Kidney (tissue), 14 donors: Measurements from ENCODE around the gene PDGFRB. TPM values are rescaled to one million over a fixed set of nuclear protein-coding genes. Genes with fewer than 3 reads are reported as not detected.

Experiments used
- DNase-seq, 5 donors: peaks; one replicate each; pipeline ENCODE4 v3.0.0-alpha.2; 2013 to 2020
- FAIRE-seq: peaks from 2 replicates; lab custom pipeline; 2012; peaks lifted over from hg19 to GRCh38; lab: Jason Lieb, UNC
- H3K27ac ChIP-seq, 2 donors: one replicate each; pipeline ENCODE4 v1.7.0; 2013; ENCODE audit warnings: low read depth in 2 of 2, low read length in 2 of 2, inconsistent platforms in 1 of 2
- H3K27me3 ChIP-seq: one replicate; pipeline ENCODE4 v1.7.1; 2013; ENCODE audit warnings: low read length, inconsistent platforms; ENCODE audit not compliant: control insufficient read depth, insufficient read depth
- H3K36me3 ChIP-seq, 3 donors: one replicate each; pipeline versions ENCODE4 v1.7.0 to v1.7.1; 2013; ENCODE audit warnings: low read length in 3 of 3, control low read depth in 1 of 3, inconsistent platforms in 1 of 3; ENCODE audit not compliant: insufficient read depth in 3 of 3, control insufficient read depth in 2 of 3
- H3K4me1 ChIP-seq, 3 donors: one replicate each; pipeline versions ENCODE4 v1.7.0 to v1.7.1; 2013; ENCODE audit warnings: low read length in 3 of 3, inconsistent platforms in 1 of 3, low read depth in 1 of 3; ENCODE audit not compliant: control insufficient read depth in 2 of 3, insufficient read depth in 2 of 3
- H3K4me3 ChIP-seq, 3 donors: one replicate each; pipeline versions ENCODE4 v1.7.0 to v1.8.1; 2013; ENCODE audit warnings: low read length in 3 of 3, control low read depth in 1 of 3, inconsistent platforms in 1 of 3
- H3K9ac ChIP-seq, 3 donors: one replicate each; pipeline versions ENCODE4 v1.7.0 to v1.7.1; 2013; ENCODE audit warnings: low read length in 3 of 3, control low read depth in 1 of 3, inconsistent platforms in 1 of 3
- H3K9me3 ChIP-seq, 3 donors: one replicate each; pipeline versions ENCODE4 v1.7.0 to v1.7.1; 2013; ENCODE audit warnings: low read length in 3 of 3, control low read depth in 1 of 3, inconsistent platforms in 1 of 3; ENCODE audit not compliant: control insufficient read depth in 2 of 3, insufficient read depth in 1 of 3
- CTCF ChIP-seq: IDR thresholded peaks from 3 replicates; pipeline ENCODE4 v1.5.1; 2012; ENCODE audit warnings: mild to moderate bottlenecking, moderate library complexity, borderline replicate concordance; ENCODE audit not compliant: insufficient read depth; ENCODE audit errors: extremely low read depth
- intact Hi-C: fragments of 100-400 bp; cut with DNase I; formaldehyde crosslinking; loops from one replicate; pipeline ENCODE4 v1.11.1; 2022
- polyA plus RNA-seq: library from polyadenylated mRNA; stranded (reverse); fragments of 350-450 nt; fragmentation: Illumina TruSeq; extraction: RNeasy Lipid Tissue Mini Kit (QIAGEN cat#74804); gene quantifications from one replicate; pipeline ENCODE4 v1.2.3, GENCODE V29; 2014; ENCODE audit warnings: low read depth, low replicate concordance; ENCODE audit not compliant: insufficient read depth
- total RNA-seq: library from RNA; stranded (reverse); fragmentation: NEBNext Ultra II Directional; extraction: Animal tissue kit (Norgen Biotek cat#: 25700); gene quantifications from one replicate; pipeline ENCODE4 v1.2.1, GENCODE V29; 2021
- donor health status: control.
- donor health status: control.
- donor health status: control.
- donor health status: control.
- donor health status: control.
- donor health status: DM: yes; HTN: yes; CAD: no.
- donor health status: Normal renal cell carcinoma (clear cell type).

Gene PDGFRB
- total and polyA plus RNA-seq, 2 donors from 2014 or later, result 50.4 to 104 TPM

GRCh38 chr5:150137168-150137957 lies 18.3 kb downstream of the PDGFRB start:
- Histone ChIP-seq H3K9me3 (no peaks in the 10 kb centered on the region), H3K4me1 (peaks cover 23 to 49% (median 35%) of the 10 kb centered on the region in 3 donors), H3K4me3 (no peak overlapping the region), H3K36me3 (peaks cover 0 to 6% (median 4%) of the 10 kb centered on the region in 3 donors), H3K27me3 (no peaks in the 10 kb centered on the region), H3K27ac (peak overlapping the region; percentile 69 to 78), H3K9ac (no peak overlapping the region)
- FAIRE-seq (no peak), DNase-seq (peak in 4 of 5 donors; percentile 61 to 84 (median 72))
- intact Hi-C loops, result no loop called here
- TF ChIP-seq CTCF, result no peak

- Histone ChIP-seq H3K4me1 (peaks cover 23 to 41% (median 27%) of the 10 kb centered on the region in 3 donors), H3K4me3 (no peak overlapping the region), H3K27me3 (no peaks in the 10 kb centered on the region), H3K9me3 (no peaks in the 10 kb centered on the region), H3K27ac (peak overlapping the region; percentile 69 to 78), H3K9ac (peak overlapping the region in 1 of 3 donors; percentile 34), H3K36me3 (peaks cover 0 to 6% (median 4%) of the 10 kb centered on the region in 3 donors)
- DNase-seq (peak in 1 of 5 donors; percentile 66), FAIRE-seq (no peak)
- intact Hi-C loops, result no loop called here
- no peak for TF ChIP-seq CTCF
These were observed 19.1 kb downstream of the PDGFRB start for GRCh38 chr5:150136305-150137167.

- FAIRE-seq (no peak), DNase-seq (no peak)
- Histone ChIP-seq H3K9ac (peak overlapping the region in 1 of 3 donors; percentile 34), H3K9me3 (no peaks in the 10 kb centered on the region), H3K4me1 (peaks cover 19 to 34% (median 24%) of the 10 kb centered on the region in 3 donors), H3K27me3 (no peaks in the 10 kb centered on the region), H3K27ac (peak overlapping the region in 1 of 2 donors; percentile 20), H3K36me3 (peaks cover 0 to 6% (median 4%) of the 10 kb centered on the region in 3 donors), H3K4me3 (no peak overlapping the region)
- intact Hi-C loops, result no loop called here
- TF ChIP-seq CTCF, result no peak
These were observed 19.9 kb downstream of the PDGFRB start for GRCh38 chr5:150135557-150136304.
